ENCODE measurements around the gene ARL4A. TPM values are rescaled to one million over a fixed set of nuclear protein-coding genes. Genes with fewer than 3 reads are reported as not detected.

Gene ARL4A
- total and polyA plus RNA-seq, 2 of the 13 experiments (the other 11 are each of a cell fraction or from before 2014, with no cell fraction given): 10.8 to 25.6 TPM

DNA sequence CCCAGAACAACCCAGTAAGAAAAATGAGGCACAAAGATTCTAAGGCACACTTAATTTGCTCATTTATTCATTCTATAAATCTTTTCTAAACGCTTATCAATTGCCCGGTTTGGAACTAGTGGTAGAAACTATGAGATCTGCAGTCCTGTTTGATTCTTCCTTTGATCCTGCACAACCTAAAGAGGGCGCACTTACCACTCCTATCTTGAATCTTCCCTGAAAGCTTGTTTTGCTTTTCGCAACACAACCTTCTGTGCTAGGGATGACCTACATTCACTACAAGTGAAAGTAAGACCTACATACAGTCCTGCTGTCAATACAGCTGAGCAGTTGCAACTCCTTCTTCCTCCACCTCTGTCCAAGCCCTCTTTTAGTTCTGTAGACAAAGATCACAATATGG is 12.6 kb upstream of the ARL4A start (continued):
- TF ChIP-seq, protein P1, sequence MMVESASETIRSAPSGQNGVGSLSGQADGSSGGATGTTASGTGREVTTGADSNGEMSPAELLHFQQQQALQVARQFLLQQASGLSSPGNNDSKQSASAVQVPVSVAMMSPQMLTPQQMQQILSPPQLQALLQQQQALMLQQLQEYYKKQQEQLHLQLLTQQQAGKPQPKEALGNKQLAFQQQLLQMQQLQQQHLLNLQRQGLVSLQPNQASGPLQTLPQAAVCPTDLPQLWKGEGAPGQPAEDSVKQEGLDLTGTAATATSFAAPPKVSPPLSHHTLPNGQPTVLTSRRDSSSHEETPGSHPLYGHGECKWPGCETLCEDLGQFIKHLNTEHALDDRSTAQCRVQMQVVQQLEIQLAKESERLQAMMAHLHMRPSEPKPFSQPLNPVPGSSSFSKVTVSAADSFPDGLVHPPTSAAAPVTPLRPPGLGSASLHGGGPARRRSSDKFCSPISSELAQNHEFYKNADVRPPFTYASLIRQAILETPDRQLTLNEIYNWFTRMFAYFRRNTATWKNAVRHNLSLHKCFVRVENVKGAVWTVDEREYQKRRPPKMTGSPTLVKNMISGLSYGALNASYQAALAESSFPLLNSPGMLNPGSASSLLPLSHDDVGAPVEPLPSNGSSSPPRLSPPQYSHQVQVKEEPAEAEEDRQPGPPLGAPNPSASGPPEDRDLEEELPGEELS (CRISPR knock-in tag; IDR thresholded peaks at IDR 0.05): no peak
- TF ChIP-seq ZSCAN9 (CRISPR knock-in tag; IDR thresholded peaks at IDR 0.05; ENCODE audit: borderline replicate concordance) (0 out of 2 replicates have a peak, but pooled peaks have one; percentile 35), ZFY (CRISPR knock-in tag; IDR thresholded peaks at IDR 0.05) (no peak), ZNF549 (CRISPR knock-in tag; IDR thresholded peaks at IDR 0.05) (no peak), CENPX (CRISPR knock-in tag; IDR thresholded peaks at IDR 0.05) (no peak), TAF1 (CRISPR knock-in tag; IDR thresholded peaks at IDR 0.05) (no peak), ZNF136 (CRISPR knock-in tag; IDR thresholded peaks at IDR 0.05; ENCODE audit: low read depth) (no peak), ZNF772 (CRISPR knock-in tag; IDR thresholded peaks at IDR 0.05) (no peak), BCL6 (CRISPR knock-in tag; IDR thresholded peaks at IDR 0.05) (peak; percentile 62), KLF16 (CRISPR knock-in tag; IDR thresholded peaks at IDR 0.05) (0 out of 4 replicates have a peak, but pooled peaks of 1 of the 2 experiments have one; percentile 40), HNRNPK (IDR thresholded peaks at IDR 0.05; ENCODE audit: low read depth, low read length, poor library complexity, severe bottlenecking) (no peak), FOXJ3 (CRISPR knock-in tag; IDR thresholded peaks at IDR 0.05; ENCODE audit: borderline replicate concordance) (peak; percentile 39; the same call in 1 of the 2 replicates), ZMYM4 (CRISPR knock-in tag; IDR thresholded peaks at IDR 0.05) (0 out of 2 replicates have a peak, but pooled peaks have one; percentile 39), FOXA3 (CRISPR knock-in tag; IDR thresholded peaks at IDR 0.05) (peak; percentile 54; the same call in 1 of the 2 replicates), FOXK1 (CRISPR knock-in tag; IDR thresholded peaks at IDR 0.05; ENCODE audit: borderline replicate concordance, low read depth) (peak; percentile 59; the same call in 1 of the 2 replicates), FOSL2 (CRISPR knock-in tag; IDR thresholded peaks at IDR 0.05) (peak; percentile 16; the same call in 1 of the 2 replicates), SOX5 (CRISPR knock-in tag; IDR thresholded peaks at IDR 0.05; ENCODE audit: borderline replicate concordance) (peak; percentile 25; the same call in 1 of the 2 replicates), HNRNPH1 (optimal IDR thresholded peaks at IDR 0.05; ENCODE audit: low read depth, low read length) (no peak), ZNF883 (CRISPR knock-in tag; IDR thresholded peaks at IDR 0.05; ENCODE audit: not compliant biosample characterization) (no peak), EHMT2 (IDR thresholded peaks at IDR 0.05; ENCODE audit: borderline replicate concordance, low read depth, low read length) (no peak), HOXA7 (CRISPR knock-in tag; IDR thresholded peaks at IDR 0.05) (no peak), ZNF674 (CRISPR knock-in tag; IDR thresholded peaks at IDR 0.05; ENCODE audit: low read depth) (no peak)
- TF ChIP-seq, protein P2, sequence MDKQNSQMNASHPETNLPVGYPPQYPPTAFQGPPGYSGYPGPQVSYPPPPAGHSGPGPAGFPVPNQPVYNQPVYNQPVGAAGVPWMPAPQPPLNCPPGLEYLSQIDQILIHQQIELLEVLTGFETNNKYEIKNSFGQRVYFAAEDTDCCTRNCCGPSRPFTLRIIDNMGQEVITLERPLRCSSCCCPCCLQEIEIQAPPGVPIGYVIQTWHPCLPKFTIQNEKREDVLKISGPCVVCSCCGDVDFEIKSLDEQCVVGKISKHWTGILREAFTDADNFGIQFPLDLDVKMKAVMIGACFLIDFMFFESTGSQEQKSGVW (CRISPR knock-in tag; IDR thresholded peaks at IDR 0.05; ENCODE audit: borderline replicate concordance): no peak
- TF ChIP-seq, protein P3, sequence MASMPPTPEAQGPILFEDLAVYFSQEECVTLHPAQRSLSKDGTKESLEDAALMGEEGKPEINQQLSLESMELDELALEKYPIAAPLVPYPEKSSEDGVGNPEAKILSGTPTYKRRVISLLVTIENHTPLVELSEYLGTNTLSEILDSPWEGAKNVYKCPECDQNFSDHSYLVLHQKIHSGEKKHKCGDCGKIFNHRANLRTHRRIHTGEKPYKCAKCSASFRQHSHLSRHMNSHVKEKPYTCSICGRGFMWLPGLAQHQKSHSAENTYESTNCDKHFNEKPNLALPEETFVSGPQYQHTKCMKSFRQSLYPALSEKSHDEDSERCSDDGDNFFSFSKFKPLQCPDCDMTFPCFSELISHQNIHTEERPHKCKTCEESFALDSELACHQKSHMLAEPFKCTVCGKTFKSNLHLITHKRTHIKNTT (CRISPR knock-in tag; IDR thresholded peaks at IDR 0.05): no peak
- TF ChIP-seq, protein P4, sequence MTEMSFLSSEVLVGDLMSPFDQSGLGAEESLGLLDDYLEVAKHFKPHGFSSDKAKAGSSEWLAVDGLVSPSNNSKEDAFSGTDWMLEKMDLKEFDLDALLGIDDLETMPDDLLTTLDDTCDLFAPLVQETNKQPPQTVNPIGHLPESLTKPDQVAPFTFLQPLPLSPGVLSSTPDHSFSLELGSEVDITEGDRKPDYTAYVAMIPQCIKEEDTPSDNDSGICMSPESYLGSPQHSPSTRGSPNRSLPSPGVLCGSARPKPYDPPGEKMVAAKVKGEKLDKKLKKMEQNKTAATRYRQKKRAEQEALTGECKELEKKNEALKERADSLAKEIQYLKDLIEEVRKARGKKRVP (CRISPR knock-in tag; IDR thresholded peaks at IDR 0.05): no peak
- TF ChIP-seq, protein P5, sequence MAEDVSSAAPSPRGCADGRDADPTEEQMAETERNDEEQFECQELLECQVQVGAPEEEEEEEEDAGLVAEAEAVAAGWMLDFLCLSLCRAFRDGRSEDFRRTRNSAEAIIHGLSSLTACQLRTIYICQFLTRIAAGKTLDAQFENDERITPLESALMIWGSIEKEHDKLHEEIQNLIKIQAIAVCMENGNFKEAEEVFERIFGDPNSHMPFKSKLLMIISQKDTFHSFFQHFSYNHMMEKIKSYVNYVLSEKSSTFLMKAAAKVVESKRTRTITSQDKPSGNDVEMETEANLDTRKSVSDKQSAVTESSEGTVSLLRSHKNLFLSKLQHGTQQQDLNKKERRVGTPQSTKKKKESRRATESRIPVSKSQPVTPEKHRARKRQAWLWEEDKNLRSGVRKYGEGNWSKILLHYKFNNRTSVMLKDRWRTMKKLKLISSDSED (CRISPR knock-in tag; IDR thresholded peaks at IDR 0.05): no peak

Data from HepG2 (cell line).